OCI-LY1 (cell line): ENCODE measurements around the gene USH1C.

Experiments used
- H2AFZ ChIP-seq: fragments of 200-600 bp; sonication (generic), shearing (Covaris generic); 2 replicates; pipeline ENCODE4 v1.6.0; 2014; ENCODE audit warnings: antibody characterized with exemption, mild to moderate bottlenecking, low read length
- H3F3A ChIP-seq: fragments of 200-600 bp; sonication (generic), shearing (Covaris generic); 2 replicates; pipeline ENCODE4 v1.6.0; 2014; ENCODE audit warnings: mild to moderate bottlenecking, antibody characterized with exemption, low read length, moderate library complexity; ENCODE audit not compliant: insufficient read depth
- H3K27ac ChIP-seq: fragments of 200-600 bp; sonication (generic); 2 replicates; pipeline ENCODE4 v1.5.1; 2014; ENCODE audit warnings: low read length, mixed run types, mild to moderate bottlenecking, low read depth; ENCODE audit not compliant: poor library complexity, severe bottlenecking
- H3K27me3 ChIP-seq: fragments of 200-600 bp; sonication (generic); 2 replicates; pipeline ENCODE4 v1.6.0; 2014; ENCODE audit warnings: antibody characterized with exemption, mild to moderate bottlenecking, low read length, moderate library complexity; ENCODE audit not compliant: insufficient read depth
- H3K36me3 ChIP-seq: fragments of 200-600 bp; sonication (generic); 2 replicates; pipeline ENCODE4 v1.6.1; 2014; ENCODE audit warnings: mild to moderate bottlenecking, antibody characterized with exemption, low read length, moderate library complexity, mixed read lengths; ENCODE audit not compliant: insufficient read depth
- H3K4me1 ChIP-seq: fragments of 200-600 bp; sonication (generic); 2 replicates; pipeline ENCODE4 v1.5.1; 2014; ENCODE audit warnings: mild to moderate bottlenecking, low read length, moderate library complexity; ENCODE audit not compliant: insufficient read depth, severe bottlenecking
- H3K4me2 ChIP-seq: fragments of 200-600 bp; sonication (generic), shearing (Covaris generic); 2 replicates; pipeline ENCODE4 v1.6.1; 2014; ENCODE audit warnings: low read length
- H3K4me3 ChIP-seq: fragments of 200-600 bp; sonication (generic); 2 replicates; pipeline ENCODE4 v1.5.1; 2014; ENCODE audit warnings: low read length, low read depth, mild to moderate bottlenecking, mixed read lengths; ENCODE audit not compliant: poor library complexity, severe bottlenecking
- H3K79me2 ChIP-seq: fragments of 200-600 bp; shearing (Covaris generic); 2 replicates; pipeline ENCODE4 v1.6.1; 2016; ENCODE audit warnings: mixed run types, low read length, mixed read lengths; ENCODE audit not compliant: insufficient read depth
- H3K9ac ChIP-seq: fragments of 200-600 bp; sonication (generic), shearing (Covaris generic); 2 replicates; pipeline ENCODE4 v1.6.1; 2014; ENCODE audit warnings: mild to moderate bottlenecking, low read length, mixed read lengths
- H3K9me2 ChIP-seq: fragments of 200-600 bp; sonication (generic), shearing (Covaris generic); 2 replicates; pipeline ENCODE4 v1.6.1; 2014; ENCODE audit warnings: low read depth, mild to moderate bottlenecking, low read length, mixed read lengths
- H3K9me3 ChIP-seq: fragments of 200-600 bp; shearing (Covaris generic); 2 replicates; pipeline ENCODE4 v1.6.1; 2014; ENCODE audit warnings: low read length, mixed read lengths
- H4K20me1 ChIP-seq: fragments of 200-600 bp; sonication (generic), shearing (Covaris generic); 2 replicates; pipeline ENCODE4 v1.6.0; 2016; ENCODE audit warnings: mild to moderate bottlenecking, low read length; ENCODE audit not compliant: insufficient read depth
- EZH2 ChIP-seq: fragments of 200-600 bp; sonication (generic), shearing (Covaris generic); IDR thresholded peaks from 2 replicates; pipeline ENCODE4 v1.8.0; 2017; ENCODE audit warnings: borderline replicate concordance, mixed run types, mild to moderate bottlenecking, antibody characterized with exemption, low read length, moderate library complexity, mixed read lengths
- TF ChIP-seq, protein P1 (sequence below): fragments of 200-600 bp; sonication (generic), shearing (Covaris generic); IDR thresholded peaks from 2 replicates; pipeline ENCODE4 v1.5.1; 2017; ENCODE audit warnings: mild to moderate bottlenecking, antibody characterized with exemption, low read length, moderate library complexity, mixed read lengths

USH1C gene

DNA sequence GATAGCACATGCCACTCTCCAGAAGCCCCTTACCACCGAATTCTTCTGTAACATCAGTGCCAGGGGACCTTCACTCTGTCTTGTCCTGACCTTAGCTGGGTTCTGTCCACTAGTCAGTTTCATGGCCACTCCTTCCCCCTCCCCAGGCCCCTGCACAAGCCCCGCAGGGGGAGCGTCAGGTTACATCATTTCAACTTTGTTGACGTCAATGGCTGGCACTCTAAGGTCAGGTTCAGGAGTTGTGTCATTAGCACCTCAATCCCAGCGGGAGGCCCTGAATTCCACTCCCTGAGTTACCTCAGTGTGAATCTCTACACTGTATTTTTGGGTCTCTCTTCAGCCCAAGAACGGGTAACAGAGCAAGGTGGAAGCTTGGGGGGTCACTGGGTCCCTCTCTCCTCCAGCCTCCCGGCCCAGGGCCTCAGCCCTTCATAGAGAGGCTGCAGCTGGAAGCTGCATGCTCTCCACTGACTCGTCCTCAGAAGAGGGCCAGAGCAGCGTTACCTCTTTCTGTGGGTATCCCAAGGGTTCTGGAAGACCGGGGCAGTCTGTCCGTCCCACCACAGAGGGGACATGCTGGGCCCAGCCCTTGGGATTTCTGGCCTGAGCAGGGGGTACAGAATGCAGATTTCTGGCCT lies 10.3 kb downstream of the USH1C start:
- Histone ChIP-seq H4K20me1 (no peaks in the 10 kb centered on the region), H3K9me3 (no peaks in the 10 kb centered on the region), H3K9ac (no peak overlapping the region), H3F3A (no peaks in the 10 kb centered on the region), H3K4me3 (no peak overlapping the region), H2AFZ (no peak overlapping the region), H3K27me3 (peaks cover 6% of the 10 kb centered on the region), H3K27ac (no peak overlapping the region), H3K79me2 (no peaks in the 10 kb centered on the region), H3K9me2 (no peaks in the 10 kb centered on the region), H3K4me2 (no peak overlapping the region), H3K36me3 (no peaks in the 10 kb centered on the region), H3K4me1 (no peaks in the 10 kb centered on the region)
- TF ChIP-seq, protein P1, sequence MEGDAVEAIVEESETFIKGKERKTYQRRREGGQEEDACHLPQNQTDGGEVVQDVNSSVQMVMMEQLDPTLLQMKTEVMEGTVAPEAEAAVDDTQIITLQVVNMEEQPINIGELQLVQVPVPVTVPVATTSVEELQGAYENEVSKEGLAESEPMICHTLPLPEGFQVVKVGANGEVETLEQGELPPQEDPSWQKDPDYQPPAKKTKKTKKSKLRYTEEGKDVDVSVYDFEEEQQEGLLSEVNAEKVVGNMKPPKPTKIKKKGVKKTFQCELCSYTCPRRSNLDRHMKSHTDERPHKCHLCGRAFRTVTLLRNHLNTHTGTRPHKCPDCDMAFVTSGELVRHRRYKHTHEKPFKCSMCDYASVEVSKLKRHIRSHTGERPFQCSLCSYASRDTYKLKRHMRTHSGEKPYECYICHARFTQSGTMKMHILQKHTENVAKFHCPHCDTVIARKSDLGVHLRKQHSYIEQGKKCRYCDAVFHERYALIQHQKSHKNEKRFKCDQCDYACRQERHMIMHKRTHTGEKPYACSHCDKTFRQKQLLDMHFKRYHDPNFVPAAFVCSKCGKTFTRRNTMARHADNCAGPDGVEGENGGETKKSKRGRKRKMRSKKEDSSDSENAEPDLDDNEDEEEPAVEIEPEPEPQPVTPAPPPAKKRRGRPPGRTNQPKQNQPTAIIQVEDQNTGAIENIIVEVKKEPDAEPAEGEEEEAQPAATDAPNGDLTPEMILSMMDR = no peak
- no peak for TF ChIP-seq EZH2

DNA sequence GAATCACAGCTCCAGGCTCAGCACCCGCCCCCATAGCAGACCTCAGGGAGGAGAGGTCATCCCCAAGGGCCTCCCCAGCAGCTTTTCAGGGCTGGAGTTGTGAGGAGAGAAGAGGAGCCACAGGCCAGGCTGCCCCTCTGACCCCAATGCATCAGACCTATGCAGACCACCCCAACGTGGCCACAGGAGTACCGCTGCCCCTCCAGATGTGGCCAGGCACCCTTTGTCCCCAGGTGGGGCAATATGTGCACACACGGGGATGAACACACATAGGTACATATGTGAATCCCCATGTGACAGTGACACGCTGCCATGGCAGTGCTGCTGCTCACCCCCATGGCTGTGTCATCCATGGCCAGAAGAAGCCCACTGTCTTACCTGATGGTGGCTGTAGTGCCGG lies 10.9 kb downstream of the USH1C start:
- H3K4me1 ChIP-seq = no peaks in the 10 kb centered on the region
- H3K27ac ChIP-seq = no peak overlapping the region
- no peaks in the 10 kb centered on the region for H3K36me3 ChIP-seq
- no peak overlapping the region for H3K4me3 ChIP-seq
- H3K9me2 ChIP-seq = no peaks in the 10 kb centered on the region
- H3F3A ChIP-seq = no peaks in the 10 kb centered on the region
- H3K27me3 ChIP-seq = peaks cover 11% of the 10 kb centered on the region
- no peak overlapping the region for H3K9ac ChIP-seq
- H4K20me1 ChIP-seq = no peaks in the 10 kb centered on the region
- no peak overlapping the region for H2AFZ ChIP-seq
- no peaks in the 10 kb centered on the region for H3K79me2 ChIP-seq
- H3K9me3 ChIP-seq = no peaks in the 10 kb centered on the region
- TF ChIP-seq EZH2 = no peak
- TF ChIP-seq, protein P1 = no peak
- H3K4me2 ChIP-seq = no peak overlapping the region

DNA sequence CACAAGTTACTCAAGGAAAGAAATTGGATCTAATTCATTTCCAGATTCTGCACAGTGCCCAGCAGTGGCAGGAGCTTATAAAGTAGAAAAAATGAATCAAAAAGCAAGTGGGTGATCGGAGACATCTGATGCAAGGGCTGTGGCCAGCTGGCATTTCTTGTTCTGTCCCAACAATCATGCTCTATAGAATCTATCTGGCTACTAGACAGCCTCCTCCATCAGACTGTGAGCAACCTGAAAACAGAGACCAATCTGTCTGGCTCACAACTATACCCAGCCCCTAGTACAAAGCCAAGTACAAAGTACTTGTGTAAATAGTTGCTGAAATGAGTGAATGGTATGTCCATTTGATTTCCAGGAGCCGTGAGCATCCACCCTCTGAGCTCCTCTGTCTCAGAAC lies 11.4 kb downstream of the USH1C start:
- TF ChIP-seq EZH2 = no peak
- Histone ChIP-seq H3K27ac (no peak overlapping the region), H2AFZ (no peak overlapping the region), H3K4me2 (no peak overlapping the region), H3F3A (no peaks in the 10 kb centered on the region), H3K9me3 (no peaks in the 10 kb centered on the region), H3K4me1 (no peaks in the 10 kb centered on the region), H3K27me3 (peaks cover 11% of the 10 kb centered on the region), H3K9ac (no peak overlapping the region), H3K4me3 (no peak overlapping the region), H4K20me1 (no peaks in the 10 kb centered on the region), H3K79me2 (no peaks in the 10 kb centered on the region), H3K36me3 (no peaks in the 10 kb centered on the region), H3K9me2 (no peaks in the 10 kb centered on the region)

DNA sequence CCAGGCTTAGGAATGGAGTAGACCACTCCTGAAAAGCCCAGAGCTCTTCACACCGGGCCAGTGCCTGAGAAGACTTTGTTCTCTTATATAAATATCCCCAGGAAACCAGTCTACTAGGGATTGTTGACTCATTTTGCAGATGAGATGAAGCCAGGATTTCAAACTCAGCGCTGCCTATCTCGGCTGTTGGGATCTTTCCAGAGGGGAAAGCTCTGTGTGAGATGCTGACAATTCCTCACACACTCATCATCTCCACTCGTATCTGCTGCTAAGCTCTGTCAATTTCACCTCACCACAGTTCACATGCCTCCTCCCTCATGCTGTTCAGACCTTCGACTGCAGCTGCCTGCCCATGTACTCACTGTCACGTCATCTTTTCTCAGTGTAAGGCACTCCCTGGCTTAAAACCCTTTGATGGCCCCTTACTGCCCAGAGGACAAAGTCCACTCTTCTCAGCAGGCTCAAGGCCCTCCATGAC lies 12.5 kb downstream of the USH1C start:
- Histone ChIP-seq H3K27me3 (peaks cover 11% of the 10 kb centered on the region), H3K4me1 (no peaks in the 10 kb centered on the region), H3K9me2 (no peaks in the 10 kb centered on the region), H3K9me3 (no peaks in the 10 kb centered on the region), H3K27ac (no peak overlapping the region), H3K4me2 (no peak overlapping the region), H3K36me3 (no peaks in the 10 kb centered on the region), H3K79me2 (no peaks in the 10 kb centered on the region), H3K4me3 (no peak overlapping the region), H3K9ac (no peak overlapping the region), H4K20me1 (no peaks in the 10 kb centered on the region), H2AFZ (no peak overlapping the region), H3F3A (no peaks in the 10 kb centered on the region)
- TF ChIP-seq, protein P1 = no peak
- TF ChIP-seq EZH2 = no peak
